ENCODE data around the gene GLB1L. TPM values are rescaled to one million over a fixed set of nuclear protein-coding genes. Genes with fewer than 3 reads are reported as not detected.
A peak's percentile ranks its signal among the peaks of the same experiment; 100 is the strongest.

Gene GLB1L
- total and polyA plus RNA-seq, 2 experiments from 2014 or later = 6.6 to 9.6 TPM

DNA sequence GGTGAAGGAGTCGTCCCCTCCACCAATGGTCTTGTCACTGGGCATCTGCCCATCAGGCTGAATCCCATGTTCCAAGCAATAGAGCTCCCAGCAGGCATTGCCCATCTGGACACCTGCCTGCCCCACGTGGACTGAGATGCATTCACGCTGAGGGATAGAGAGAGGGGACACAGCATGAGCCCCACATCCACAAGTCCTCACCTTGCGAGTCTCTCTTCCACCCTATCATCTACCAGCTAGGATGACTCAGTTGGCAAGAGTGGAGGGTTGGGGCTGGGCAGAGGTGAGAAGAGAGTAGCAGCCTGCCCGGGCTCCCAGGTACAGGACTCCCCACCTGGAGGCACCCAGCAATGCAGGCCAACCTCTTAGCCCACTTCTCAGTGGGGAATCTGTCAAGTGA is 6.8 kb upstream of the GLB1L start:
- H3K79me2 ChIP-seq = peaks cover 2% of the 10 kb centered on the region

DNA sequence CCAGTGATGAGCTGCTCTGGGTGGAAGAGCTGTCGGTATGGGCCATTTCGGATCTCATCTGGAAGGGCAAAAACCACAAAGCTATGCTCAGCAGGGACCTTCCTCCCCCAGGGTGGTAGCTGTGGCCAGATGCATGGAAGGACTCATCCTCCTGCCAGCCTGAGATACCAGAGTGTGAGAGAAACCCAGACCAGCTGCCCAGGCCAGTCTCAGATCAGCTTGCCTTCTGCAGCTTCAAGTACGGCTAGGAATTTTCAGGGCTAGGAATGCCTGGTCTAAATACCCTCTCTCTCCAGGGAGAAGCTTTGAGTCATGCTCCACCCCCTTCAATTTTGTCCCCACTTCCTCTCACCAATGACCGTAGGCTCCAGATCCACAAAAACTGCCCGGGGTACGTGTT is 6.4 kb upstream of the GLB1L start:
- DNase-seq (ENCODE audit: low spot score) = no peak
- TF ChIP-seq EZH2 (IDR thresholded peaks at IDR 0.05; ENCODE audit: borderline replicate concordance) = no peak
- TF ChIP-seq, protein P1, sequence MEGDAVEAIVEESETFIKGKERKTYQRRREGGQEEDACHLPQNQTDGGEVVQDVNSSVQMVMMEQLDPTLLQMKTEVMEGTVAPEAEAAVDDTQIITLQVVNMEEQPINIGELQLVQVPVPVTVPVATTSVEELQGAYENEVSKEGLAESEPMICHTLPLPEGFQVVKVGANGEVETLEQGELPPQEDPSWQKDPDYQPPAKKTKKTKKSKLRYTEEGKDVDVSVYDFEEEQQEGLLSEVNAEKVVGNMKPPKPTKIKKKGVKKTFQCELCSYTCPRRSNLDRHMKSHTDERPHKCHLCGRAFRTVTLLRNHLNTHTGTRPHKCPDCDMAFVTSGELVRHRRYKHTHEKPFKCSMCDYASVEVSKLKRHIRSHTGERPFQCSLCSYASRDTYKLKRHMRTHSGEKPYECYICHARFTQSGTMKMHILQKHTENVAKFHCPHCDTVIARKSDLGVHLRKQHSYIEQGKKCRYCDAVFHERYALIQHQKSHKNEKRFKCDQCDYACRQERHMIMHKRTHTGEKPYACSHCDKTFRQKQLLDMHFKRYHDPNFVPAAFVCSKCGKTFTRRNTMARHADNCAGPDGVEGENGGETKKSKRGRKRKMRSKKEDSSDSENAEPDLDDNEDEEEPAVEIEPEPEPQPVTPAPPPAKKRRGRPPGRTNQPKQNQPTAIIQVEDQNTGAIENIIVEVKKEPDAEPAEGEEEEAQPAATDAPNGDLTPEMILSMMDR (IDR thresholded peaks at IDR 0.05; ENCODE audit: poor library complexity) = no peak
- TF ChIP-seq EZH2phosphoT487 (IDR thresholded peaks at IDR 0.05; ENCODE audit: low read depth, severe bottlenecking, unreplicated experiment) = no peak
- Histone ChIP-seq H4K20me1 (ENCODE audit: insufficient read depth, poor library complexity, severe bottlenecking) (no peaks in the 10 kb centered on the region), H3K9me3 (ENCODE audit: low read depth) (no peaks in the 10 kb centered on the region), H3K9me2 (replicated peaks; ENCODE audit: insufficient read depth) (no peaks in the 10 kb centered on the region), H3K27me3 (peaks cover 44% of the 10 kb centered on the region), H3K36me3 (replicated peaks; ENCODE audit: insufficient read depth, low read depth) (no peaks in the 10 kb centered on the region), H3K4me1 (ENCODE audit: insufficient read depth) (peaks cover 49% of the 10 kb centered on the region), H3K4me3 (no peak overlapping the region), H3K4me2 (no peak overlapping the region), H3K79me2 (peaks cover 6% of the 10 kb centered on the region), H3K27ac (no peak overlapping the region), H2AFZ (no peak overlapping the region)
- 84% methylated on average over 6 of the region's 6 CpGs for WGBS (ENCODE audit: low lambda C conversion rate, missing lambda C conversion rate)

More for the DNA sequence above, 6.8 kb upstream of the GLB1L start:
- peaks cover 49% of the 10 kb centered on the region for H3K4me1 ChIP-seq (ENCODE audit: insufficient read depth)
- TF ChIP-seq EZH2 (IDR thresholded peaks at IDR 0.05; ENCODE audit: borderline replicate concordance) = no peak
- TF ChIP-seq, protein P1 (IDR thresholded peaks at IDR 0.05; ENCODE audit: poor library complexity) = no peak
- TF ChIP-seq EZH2phosphoT487 (IDR thresholded peaks at IDR 0.05; ENCODE audit: low read depth, severe bottlenecking, unreplicated experiment) = no peak
- no peaks in the 10 kb centered on the region for H3K9me3 ChIP-seq (ENCODE audit: low read depth)
- H3K27ac ChIP-seq = no peak overlapping the region
- H3K36me3 ChIP-seq (replicated peaks; ENCODE audit: insufficient read depth, low read depth) = no peaks in the 10 kb centered on the region
- H4K20me1 ChIP-seq (ENCODE audit: insufficient read depth, poor library complexity, severe bottlenecking) = no peaks in the 10 kb centered on the region
- H3K27me3 ChIP-seq = peaks cover 45% of the 10 kb centered on the region
- 62% methylated on average over 5 of the region's 5 CpGs for WGBS (ENCODE audit: low lambda C conversion rate, missing lambda C conversion rate)
- no peaks in the 10 kb centered on the region for H3K9me2 ChIP-seq (replicated peaks; ENCODE audit: insufficient read depth)
- no peak overlapping the region for H2AFZ ChIP-seq
- peak overlapping the region; percentile 98 for H3K4me2 ChIP-seq
- H3K4me3 ChIP-seq = no peak overlapping the region
- no peak for DNase-seq (ENCODE audit: low spot score)

DNA sequence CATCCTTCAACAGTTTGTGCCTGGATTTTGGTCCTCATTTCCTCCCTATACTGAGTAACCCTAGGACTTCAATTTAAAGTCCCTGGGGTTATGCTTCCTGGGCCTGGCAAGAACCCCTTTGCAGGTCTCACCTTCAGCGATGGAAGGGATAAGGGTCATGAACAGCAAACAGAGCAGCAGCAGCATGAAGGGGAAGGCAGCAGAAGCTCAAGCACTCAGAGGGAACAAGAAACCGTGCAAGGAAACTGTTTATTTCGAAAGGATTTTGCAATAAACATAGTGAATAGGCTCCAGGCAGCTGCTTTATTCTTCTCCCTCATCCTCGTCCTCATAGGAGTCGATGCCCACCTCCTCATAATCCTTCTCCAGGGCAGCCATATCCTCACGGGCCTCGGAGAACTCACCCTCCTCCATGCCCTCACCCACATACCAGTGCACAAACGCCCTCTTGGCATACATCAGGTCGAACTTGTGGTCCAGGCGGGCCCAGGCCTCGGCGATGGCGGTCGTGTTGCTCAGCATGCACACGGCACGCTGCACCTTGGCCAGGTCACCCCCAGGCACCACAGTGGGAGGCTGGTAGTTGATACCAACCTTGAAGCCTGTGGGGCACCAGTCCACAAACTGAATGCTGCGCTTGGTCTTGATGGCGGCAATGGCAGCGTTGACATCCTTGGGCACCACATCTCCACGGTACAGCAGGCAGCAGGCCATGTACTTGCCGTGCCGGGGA is 5.0 kb upstream of the GLB1L start:
- H3K4me3 ChIP-seq = no peak overlapping the region
- no peak for DNase-seq (ENCODE audit: low spot score)
- peaks cover 56% of the 10 kb centered on the region for H3K4me1 ChIP-seq (ENCODE audit: insufficient read depth)

More for the DNA sequence above, 5.0 kb upstream of the GLB1L start:
- peaks cover 30% of the 10 kb centered on the region for H3K27me3 ChIP-seq
- H3K36me3 ChIP-seq (replicated peaks; ENCODE audit: insufficient read depth, low read depth) = no peaks in the 10 kb centered on the region
- H3K27ac ChIP-seq = peak overlapping the region; percentile 97
- H3K4me2 ChIP-seq = peak overlapping the region; percentile 62
- H2AFZ ChIP-seq = no peak overlapping the region
- TF ChIP-seq, protein P1 (IDR thresholded peaks at IDR 0.05; ENCODE audit: poor library complexity) = no peak
- TF ChIP-seq EZH2 (IDR thresholded peaks at IDR 0.05; ENCODE audit: borderline replicate concordance) = no peak
- no peak for TF ChIP-seq EZH2phosphoT487 (IDR thresholded peaks at IDR 0.05; ENCODE audit: low read depth, severe bottlenecking, unreplicated experiment)
- WGBS (ENCODE audit: low lambda C conversion rate, missing lambda C conversion rate) = 94% methylated on average over 22 of the region's 22 CpGs
- H4K20me1 ChIP-seq (ENCODE audit: insufficient read depth, poor library complexity, severe bottlenecking) = no peaks in the 10 kb centered on the region
- H3K9me2 ChIP-seq (replicated peaks; ENCODE audit: insufficient read depth) = no peaks in the 10 kb centered on the region
- no peaks in the 10 kb centered on the region for H3K9me3 ChIP-seq (ENCODE audit: low read depth)
- peaks cover 18% of the 10 kb centered on the region for H3K79me2 ChIP-seq

All from hepatocyte (in vitro differentiated cells).